ENCODE results near the gene LHCGR.

The LHCGR gene

GRCh38 chr2:48749291-48750127 is 6.0 kb downstream of the LHCGR start:
- in situ Hi-C loops (cut with HindIII; ENCODE audit: low sequenced_read_pairs) = loop anchor here (25.0 kb wide), 1 partner anchor 112 kb away; no protein-coding TSS in a partner anchor

- in situ Hi-C loops (cut with HindIII; ENCODE audit: low sequenced_read_pairs) = loop anchor here (25.0 kb wide), 1 partner anchor 110 kb away; no protein-coding TSS in a partner anchor
Measured at GRCh38 chr2:48747319-48747718, 8.2 kb downstream of the LHCGR start.

GRCh38 chr2:48739236-48739635 is 16.3 kb downstream of the LHCGR start:
- in situ Hi-C loops (cut with HindIII; ENCODE audit: low sequenced_read_pairs) = loop anchor here (25.0 kb wide), 1 partner anchor 102 kb away; no protein-coding TSS in a partner anchor

- in situ Hi-C loops (cut with HindIII; ENCODE audit: low sequenced_read_pairs) = loop anchor here (25.0 kb wide), 1 partner anchor 102 kb away; no protein-coding TSS in a partner anchor
Measured at GRCh38 chr2:48738806-48739205, 16.7 kb downstream of the LHCGR start.

- in situ Hi-C loops (cut with HindIII; ENCODE audit: low sequenced_read_pairs) = loop anchor here (25.0 kb wide), 1 partner anchor 99 kb away; no protein-coding TSS in a partner anchor
Measured at GRCh38 chr2:48736251-48736650, 19.3 kb downstream of the LHCGR start.

- in situ Hi-C loops (cut with HindIII; ENCODE audit: low sequenced_read_pairs) = loop anchor here (25.0 kb wide), 1 partner anchor 97 kb away; no protein-coding TSS in a partner anchor
Measured at GRCh38 chr2:48734576-48735303, 20.8 kb downstream of the LHCGR start.

GRCh38 chr2:48733067-48733503 is 22.4 kb downstream of the LHCGR start:
- in situ Hi-C loops (cut with HindIII; ENCODE audit: low sequenced_read_pairs) = loop anchor here (25.0 kb wide), 1 partner anchor 96 kb away; no protein-coding TSS in a partner anchor

GRCh38 chr2:48728840-48729239 is 26.7 kb downstream of the LHCGR start:
- in situ Hi-C loops (cut with HindIII; ENCODE audit: low sequenced_read_pairs) = loop anchor here (25.0 kb wide), 1 partner anchor 92 kb away; no protein-coding TSS in a partner anchor

GRCh38 chr2:48728295-48728694 is 27.2 kb downstream of the LHCGR start:
- in situ Hi-C loops (cut with HindIII; ENCODE audit: low sequenced_read_pairs) = loop anchor here (25.0 kb wide), 1 partner anchor 91 kb away; no protein-coding TSS in a partner anchor

GRCh38 chr2:48727560-48727959 is 28.0 kb downstream of the LHCGR start:
- in situ Hi-C loops (cut with HindIII; ENCODE audit: low sequenced_read_pairs) = loop anchor here (25.0 kb wide), 1 partner anchor 90 kb away; no protein-coding TSS in a partner anchor

GRCh38 chr2:48725696-48726494 is 29.6 kb downstream of the LHCGR start:
- in situ Hi-C loops (cut with HindIII; ENCODE audit: low sequenced_read_pairs) = loop anchor here (25.0 kb wide), 1 partner anchor 89 kb away; no protein-coding TSS in a partner anchor

- in situ Hi-C loops (cut with HindIII; ENCODE audit: low sequenced_read_pairs) = no loop called here
Measured at GRCh38 chr2:48724278-48724677, 31.2 kb downstream of the LHCGR start.

GRCh38 chr2:48723129-48723528 is 32.4 kb downstream of the LHCGR start:
- in situ Hi-C loops (cut with HindIII; ENCODE audit: low sequenced_read_pairs) = no loop called here

GRCh38 chr2:48722391-48722790 is 33.1 kb downstream of the LHCGR start:
- in situ Hi-C loops (cut with HindIII; ENCODE audit: low sequenced_read_pairs) = no loop called here

GRCh38 chr2:48721158-48721557 is 34.4 kb downstream of the LHCGR start:
- in situ Hi-C loops (cut with HindIII; ENCODE audit: low sequenced_read_pairs) = no loop called here

- in situ Hi-C loops (cut with HindIII; ENCODE audit: low sequenced_read_pairs) = no loop called here
Measured at GRCh38 chr2:48719480-48720177, 35.9 kb downstream of the LHCGR start.

- in situ Hi-C loops (cut with HindIII; ENCODE audit: low sequenced_read_pairs) = no loop called here
Measured at GRCh38 chr2:48717846-48718245, 37.7 kb downstream of the LHCGR start.

GRCh38 chr2:48715956-48716355 is 39.6 kb downstream of the LHCGR start:
- in situ Hi-C loops (cut with HindIII; ENCODE audit: low sequenced_read_pairs) = no loop called here

GRCh38 chr2:48715042-48715899 is 40.3 kb downstream of the LHCGR start:
- in situ Hi-C loops (cut with HindIII; ENCODE audit: low sequenced_read_pairs) = no loop called here
